ENCODE data around the gene CTCFL. TPM values are rescaled to one million over a fixed set of nuclear protein-coding genes. Genes with fewer than 3 reads are reported as not detected.

The CTCFL gene
- total and polyA plus RNA-seq, 2 donors = not detected

DNA sequence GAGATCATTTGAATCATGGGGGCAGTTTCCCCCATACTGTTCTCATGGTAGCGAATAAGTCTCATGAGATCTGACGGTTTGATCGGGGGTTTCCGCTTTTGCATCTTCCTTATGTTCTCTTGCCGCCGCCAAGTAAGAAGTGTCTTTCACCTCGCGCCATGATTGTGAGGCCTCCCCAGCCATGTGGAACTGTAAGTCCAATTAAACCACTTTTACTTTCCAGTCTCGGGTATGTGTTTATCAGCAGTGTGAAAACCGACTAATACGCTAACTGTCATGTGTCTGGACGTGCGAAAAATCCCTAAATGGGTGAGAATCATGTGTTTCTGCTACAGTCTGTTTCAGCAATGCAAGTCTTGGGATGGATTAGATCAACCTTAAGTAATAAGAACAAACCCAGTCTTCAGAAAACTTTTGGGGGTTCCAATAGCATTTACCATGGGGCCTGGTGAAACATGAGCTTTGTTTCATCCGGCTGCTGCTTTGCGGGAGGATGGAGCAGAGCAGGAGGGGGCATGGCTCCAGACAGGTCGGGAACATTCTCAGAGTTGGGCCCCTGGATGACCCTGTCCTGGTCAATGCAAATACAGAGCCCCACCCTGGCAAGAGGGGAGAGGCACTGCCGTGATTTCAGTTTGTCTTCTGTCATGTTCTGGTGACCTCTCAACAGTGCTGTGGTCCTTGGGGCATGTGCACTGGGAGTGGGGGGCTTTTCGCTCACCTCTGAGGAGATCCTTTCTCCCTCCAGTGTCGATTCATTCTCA is 41.5 kb downstream of the CTCFL start:
- DNase-seq (ENCODE audit: extremely low spot score) = no peak

GRCh38 chr20:57482796-57483195 is 42.1 kb downstream of the CTCFL start:
- Histone ChIP-seq H3K27ac (ENCODE audit: low read depth) (no peak overlapping the region), H3K4me1 (ENCODE audit: insufficient read depth) (no peaks in the 10 kb centered on the region), H3K36me3 (ENCODE audit: insufficient read depth) (no peaks in the 10 kb centered on the region), H3K4me3 (ENCODE audit: low read depth, low read length) (no peak overlapping the region)
- DNase-seq (ENCODE audit: extremely low spot score) = no peak
- 87% methylated on average over 6 of the region's 6 CpGs for WGBS

More for the DNA sequence above, 41.5 kb downstream of the CTCFL start:
- 87% methylated on average over 19 of the region's 19 CpGs for WGBS
- Histone ChIP-seq H3K27ac (ENCODE audit: low read depth) (no peak overlapping the region), H3K4me1 (ENCODE audit: insufficient read depth) (no peaks in the 10 kb centered on the region), H3K36me3 (ENCODE audit: insufficient read depth) (no peaks in the 10 kb centered on the region), H3K4me3 (ENCODE audit: low read depth, low read length) (no peak overlapping the region)

DNA sequence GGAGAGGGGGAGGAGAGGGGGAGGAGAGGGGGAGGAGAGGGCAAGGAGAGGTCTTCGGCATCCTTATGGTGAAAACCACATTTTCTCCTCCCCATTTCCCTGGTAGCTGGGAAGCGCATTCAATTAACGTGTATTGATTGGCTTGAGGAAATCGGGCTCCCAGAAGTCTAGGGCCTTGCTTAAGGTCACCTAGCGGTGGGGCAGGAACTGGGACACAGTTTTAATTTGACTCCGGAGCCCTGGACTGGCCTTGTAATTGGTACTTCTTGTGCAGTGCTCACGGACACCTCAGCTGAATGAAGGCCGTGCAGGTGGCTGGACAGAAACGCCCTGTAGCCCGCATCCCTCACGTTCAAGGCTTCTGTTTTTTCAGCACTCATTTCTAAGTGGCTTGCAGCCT is 42.8 kb downstream of the CTCFL start:
- WGBS = 74% methylated on average over 11 of the region's 11 CpGs
- Histone ChIP-seq H3K4me3 (ENCODE audit: low read depth, low read length) (no peak overlapping the region), H3K4me1 (ENCODE audit: insufficient read depth) (no peaks in the 10 kb centered on the region), H3K27ac (ENCODE audit: low read depth) (no peak overlapping the region), H3K36me3 (ENCODE audit: insufficient read depth) (no peaks in the 10 kb centered on the region)
- DNase-seq (ENCODE audit: extremely low spot score) = no peak

GRCh38 chr20:57481281-57481711 is 43.6 kb downstream of the CTCFL start:
- no peaks in the 10 kb centered on the region for H3K4me1 ChIP-seq (ENCODE audit: insufficient read depth)
- H3K4me3 ChIP-seq (ENCODE audit: low read depth, low read length) = no peak overlapping the region
- WGBS = 48% methylated on average over 9 of the region's 9 CpGs
- H3K27ac ChIP-seq (ENCODE audit: low read depth) = no peak overlapping the region
- DNase-seq (ENCODE audit: extremely low spot score) = no peak
- no peaks in the 10 kb centered on the region for H3K36me3 ChIP-seq (ENCODE audit: insufficient read depth)

- 41% methylated on average over 17 of the region's 17 CpGs for WGBS
- H3K4me3 ChIP-seq (ENCODE audit: low read depth, low read length) = no peak overlapping the region
Measured at GRCh38 chr20:57480444-57481160, 44.3 kb downstream of the CTCFL start.

DNA sequence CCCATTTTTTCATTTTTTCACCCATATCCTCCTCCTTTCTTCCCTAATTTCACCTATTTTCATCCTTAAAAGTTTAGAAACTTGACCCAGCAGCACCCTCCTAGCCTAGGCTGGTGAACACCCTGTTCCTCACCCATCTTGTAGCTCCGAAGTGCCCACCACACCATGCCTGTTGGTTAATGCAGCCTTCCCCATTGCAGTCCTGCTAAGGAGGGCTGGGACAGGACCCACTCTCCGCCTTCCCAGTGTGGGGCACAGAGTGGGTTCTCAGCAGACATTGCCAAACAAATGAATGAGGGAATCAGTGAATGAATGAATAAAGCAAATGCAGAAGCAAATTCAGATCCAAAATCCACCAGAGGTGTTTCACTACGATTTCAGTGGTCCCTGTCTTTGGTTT is 45.7 kb downstream of the CTCFL start:
- no peak for DNase-seq (ENCODE audit: extremely low spot score)
- Histone ChIP-seq H3K36me3 (ENCODE audit: insufficient read depth) (no peaks in the 10 kb centered on the region), H3K27ac (ENCODE audit: low read depth) (no peak overlapping the region), H3K4me3 (ENCODE audit: low read depth, low read length) (no peak overlapping the region), H3K4me1 (ENCODE audit: insufficient read depth) (no peaks in the 10 kb centered on the region)
- WGBS = 94% methylated on average over 3 of the region's 3 CpGs

More at GRCh38 chr20:57480444-57481160, 44.3 kb downstream of the CTCFL start:
- Histone ChIP-seq H3K27ac (ENCODE audit: low read depth) (no peak overlapping the region), H3K4me1 (ENCODE audit: insufficient read depth) (no peaks in the 10 kb centered on the region), H3K36me3 (ENCODE audit: insufficient read depth) (no peaks in the 10 kb centered on the region)
- no peak for DNase-seq (ENCODE audit: extremely low spot score)

DNA sequence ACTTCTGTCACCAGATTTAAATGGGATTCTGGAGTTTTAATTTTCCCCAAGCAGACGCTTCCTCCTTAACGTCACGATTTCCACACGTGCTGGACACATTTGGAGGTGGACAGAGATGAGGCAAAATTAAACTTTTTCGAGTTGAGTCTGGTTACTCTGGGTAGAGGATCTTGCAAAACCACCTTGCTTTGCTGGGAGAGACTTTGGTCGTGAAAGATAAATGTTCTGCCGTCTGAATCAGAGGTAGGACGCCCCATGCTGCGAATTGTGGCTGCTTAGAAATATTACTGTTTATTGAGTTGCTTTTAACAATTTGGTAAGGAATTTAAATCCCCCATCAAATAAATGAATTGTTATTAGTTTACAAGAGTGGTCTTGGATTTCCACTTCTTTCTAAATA is 46.8 kb downstream of the CTCFL start:
- no peaks in the 10 kb centered on the region for H3K4me1 ChIP-seq (ENCODE audit: insufficient read depth)
- no peak overlapping the region for H3K4me3 ChIP-seq (ENCODE audit: low read depth, low read length)
- no peaks in the 10 kb centered on the region for H3K36me3 ChIP-seq (ENCODE audit: insufficient read depth)
- H3K27ac ChIP-seq (ENCODE audit: low read depth) = no peak overlapping the region
- no peak for DNase-seq (ENCODE audit: extremely low spot score)
- 59% methylated on average over 9 of the region's 9 CpGs for WGBS

DNA sequence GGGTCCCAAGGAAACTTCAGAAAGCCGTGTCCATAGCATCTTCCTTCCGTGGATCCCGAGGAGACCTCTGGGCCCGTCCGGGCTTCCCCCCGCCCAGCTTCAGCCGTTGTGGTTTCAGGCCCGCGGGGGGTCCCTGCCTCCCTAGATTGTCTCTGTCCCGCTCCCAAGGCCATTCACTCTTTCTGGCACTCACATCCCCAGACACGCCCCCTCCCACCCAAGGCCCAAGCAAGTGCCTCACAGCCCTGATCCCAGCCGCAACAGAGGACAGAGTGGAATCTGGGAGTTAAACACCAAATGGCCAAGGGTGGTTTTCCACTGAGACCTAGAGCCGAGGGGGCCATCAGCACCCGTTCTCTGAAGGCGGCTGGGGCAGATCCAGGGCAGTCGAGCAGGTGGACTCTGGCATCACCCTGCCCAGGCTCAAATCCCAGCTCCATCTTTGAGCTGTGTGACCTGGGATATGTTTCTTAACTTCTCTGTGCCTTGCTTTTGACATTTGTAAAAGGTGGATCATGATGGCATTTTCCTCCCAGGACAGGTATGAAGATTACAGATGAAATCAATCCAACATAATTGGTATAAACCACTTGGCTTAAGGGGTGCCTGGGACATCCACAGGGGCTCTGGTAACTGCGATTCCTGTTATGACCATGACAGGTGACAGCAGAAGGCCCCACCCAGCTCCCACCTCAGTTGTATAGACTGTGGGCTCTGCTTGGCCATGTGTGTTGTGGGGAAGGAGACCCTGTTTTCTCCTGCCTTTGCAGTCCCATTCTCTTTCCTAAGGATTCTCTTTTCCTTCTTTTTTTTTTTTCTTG is 48.1 kb downstream of the CTCFL start:
- Histone ChIP-seq H3K27ac (ENCODE audit: low read depth) (no peak overlapping the region), H3K4me1 (ENCODE audit: insufficient read depth) (no peaks in the 10 kb centered on the region), H3K36me3 (ENCODE audit: insufficient read depth) (no peaks in the 10 kb centered on the region), H3K4me3 (ENCODE audit: low read depth, low read length) (no peak overlapping the region)
- 73% methylated on average over 17 of the region's 17 CpGs for whole genome bisulfite sequencing
- no peak for DNase-seq (ENCODE audit: extremely low spot score)

DNA sequence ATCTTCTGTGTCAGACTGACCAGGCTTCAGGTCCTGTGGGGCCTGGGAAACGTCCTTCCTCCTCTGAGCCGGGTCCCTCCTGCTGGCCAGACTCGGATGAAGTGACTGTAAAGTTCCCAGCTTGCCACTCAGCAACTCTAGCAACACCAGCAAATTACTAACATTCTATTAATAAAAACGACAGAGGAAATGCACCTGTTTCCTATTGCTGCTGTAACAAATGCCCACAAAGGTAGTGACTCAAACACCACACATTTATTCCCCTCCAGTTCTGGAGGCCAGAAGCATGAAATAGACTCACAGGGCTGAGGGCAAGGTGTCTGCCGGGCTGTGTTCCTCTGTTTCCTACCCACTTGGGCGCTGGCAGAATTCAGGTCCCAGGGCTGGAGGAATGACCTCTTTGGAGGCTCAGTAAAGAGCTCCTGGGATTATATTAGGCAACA is 48.8 kb downstream of the CTCFL start:
- DNase-seq (ENCODE audit: extremely low spot score) = no peak
- 34% methylated on average over 6 of the region's 6 CpGs for WGBS
- Histone ChIP-seq H3K27ac (ENCODE audit: low read depth) (no peak overlapping the region), H3K4me3 (ENCODE audit: low read depth, low read length) (no peak overlapping the region), H3K36me3 (ENCODE audit: insufficient read depth) (no peaks in the 10 kb centered on the region), H3K4me1 (ENCODE audit: insufficient read depth) (no peaks in the 10 kb centered on the region)

- H3K4me1 ChIP-seq (ENCODE audit: insufficient read depth) = no peaks in the 10 kb centered on the region
- no peak overlapping the region for H3K27ac ChIP-seq (ENCODE audit: low read depth)
- DNase-seq (ENCODE audit: extremely low spot score) = no peak
- no peaks in the 10 kb centered on the region for H3K36me3 ChIP-seq (ENCODE audit: insufficient read depth)
- 72% methylated on average over 8 of the region's 8 CpGs for WGBS
- no peak overlapping the region for H3K4me3 ChIP-seq (ENCODE audit: low read depth, low read length)
Measured at GRCh38 chr20:57475388-57476083, 49.4 kb downstream of the CTCFL start.

GRCh38 chr20:57474816-57475215 is 50.1 kb downstream of the CTCFL start:
- Histone ChIP-seq H3K27ac (ENCODE audit: low read depth) (no peak overlapping the region), H3K4me3 (ENCODE audit: low read depth, low read length) (no peak overlapping the region), H3K36me3 (ENCODE audit: insufficient read depth) (no peaks in the 10 kb centered on the region), H3K4me1 (ENCODE audit: insufficient read depth) (no peaks in the 10 kb centered on the region)
- DNase-seq (ENCODE audit: extremely low spot score) = no peak
- 87% methylated on average over 7 of the region's 7 CpGs for WGBS

DNA sequence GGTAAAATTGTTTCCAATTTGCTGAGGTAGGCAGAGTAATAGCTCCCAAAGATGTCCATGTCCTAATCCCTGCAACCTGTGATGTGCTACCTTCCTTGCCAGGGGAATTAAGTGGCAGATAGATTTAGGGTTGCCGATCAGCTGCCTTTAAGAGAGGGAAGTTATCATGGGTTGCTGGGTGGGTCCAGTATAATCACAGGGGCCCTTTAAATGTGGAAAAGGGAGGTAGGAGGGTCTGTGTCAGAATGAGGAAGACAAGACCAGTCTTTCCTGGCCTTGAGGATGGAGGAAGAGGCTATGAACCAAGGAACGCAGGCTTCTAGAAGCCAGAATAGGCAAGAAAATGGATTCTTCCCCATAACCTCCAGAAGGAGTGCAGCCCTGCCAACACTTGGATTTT is 50.7 kb downstream of the CTCFL start:
- no peaks in the 10 kb centered on the region for H3K36me3 ChIP-seq (ENCODE audit: insufficient read depth)
- no peak for DNase-seq (ENCODE audit: extremely low spot score)
- no peak overlapping the region for H3K4me3 ChIP-seq (ENCODE audit: low read depth, low read length)
- H3K27ac ChIP-seq (ENCODE audit: low read depth) = no peak overlapping the region
- 79% methylated on average over 2 of the region's 2 CpGs for WGBS
- no peaks in the 10 kb centered on the region for H3K4me1 ChIP-seq (ENCODE audit: insufficient read depth)
